Smooth muscle cell (in vitro differentiated cells): ENCODE data around the gene HAND1. TPM values are rescaled to one million over a fixed set of nuclear protein-coding genes. Genes with fewer than 3 reads are reported as not detected.

Experiments
- DNase-seq: peaks from one replicate; lab custom pipeline; 2025; ENCODE audit not compliant: unreplicated experiment; lab: John Stamatoyannopoulos, UW
- H2AFZ ChIP-seq: fragments of 200-600 bp; sonication (generic); 2 replicates; pipeline ENCODE4 v1.6.0; 2016; ENCODE audit warnings: antibody characterized with exemption, low read depth, mild to moderate bottlenecking
- H3F3A ChIP-seq: fragments of 200-600 bp; sonication (generic); 2 replicates; pipeline ENCODE4 v1.6.0; 2017; ENCODE audit warnings: antibody characterized with exemption, low read depth
- H3K27ac ChIP-seq: fragments of 200-600 bp; sonication (generic); 2 replicates; pipeline ENCODE4 v1.5.1; 2016; ENCODE audit warnings: low read depth, mild to moderate bottlenecking
- H3K27me3 ChIP-seq: fragments of 200-600 bp; sonication (generic); 2 replicates; pipeline ENCODE4 v1.6.1; 2016; ENCODE audit warnings: low read depth, mild to moderate bottlenecking
- H3K36me3 ChIP-seq: fragments of 200-600 bp; sonication (generic); 2 replicates; pipeline ENCODE4 v1.5.1; 2016; ENCODE audit warnings: low read depth
- H3K4me1 ChIP-seq: fragments of 200-600 bp; sonication (generic); 2 replicates; pipeline ENCODE4 v1.5.1; 2016; ENCODE audit warnings: low read depth
- H3K4me2 ChIP-seq: fragments of 200-600 bp; sonication (generic); 2 replicates; pipeline ENCODE4 v1.6.0; 2016; ENCODE audit warnings: mild to moderate bottlenecking
- H3K4me3 ChIP-seq: fragments of 200-600 bp; sonication (generic); 2 replicates; pipeline ENCODE4 v1.5.1; 2016; ENCODE audit warnings: mild to moderate bottlenecking
- H3K79me2 ChIP-seq: fragments of 200-600 bp; sonication (generic); 2 replicates; pipeline ENCODE4 v1.6.0; 2016; ENCODE audit warnings: low read depth, mild to moderate bottlenecking
- H3K9ac ChIP-seq: fragments of 200-600 bp; sonication (generic); 2 replicates; pipeline ENCODE4 v1.6.0; 2016; ENCODE audit warnings: low read depth
- H3K9me3 ChIP-seq: fragments of 200-600 bp; sonication (generic); replicated peaks from 2 replicates; pipeline ENCODE4 v1.5.1; 2016; ENCODE audit warnings: low read depth
- H4K20me1 ChIP-seq: fragments of 200-600 bp; sonication (generic); 2 replicates; pipeline ENCODE4 v1.6.0; 2016; ENCODE audit warnings: low read depth
- CTCF ChIP-seq: fragments of 200-600 bp; sonication (generic); IDR thresholded peaks from 2 replicates; pipeline ENCODE4 v1.5.1; 2017; ENCODE audit warnings: borderline replicate concordance, mild to moderate bottlenecking, antibody characterized with exemption; ENCODE audit not compliant: insufficient read depth, poor library complexity, severe bottlenecking
- WGBS: methylation state at CpG from one replicate; pipeline ENCODE4 v1.1.7; 2016; ENCODE audit warnings: low lambda C conversion rate; 5-methylcytosine and 5-hydroxymethylcytosine counted together
- polyA plus RNA-seq: library from polyadenylated mRNA; unstranded; fragments of >200 nt; fragmentation: Nextera tagmentation; extraction: Ambion mirVana; gene quantifications from 2 replicates; pipeline ENCODE4 v1.2.1, GENCODE V29; 2016
- total RNA-seq: library from RNA; depleted of rRNA; stranded (reverse); fragments of >200 nt; gene quantifications from 2 replicates; pipeline ENCODE4 v1.2.3, GENCODE V29; 2014

HAND1 gene
- total and polyA plus RNA-seq, 2 experiments from 2014 or later = 18.2 to 36.3 TPM

GRCh38 chr5:154485096-154485491 lies 7.1 kb upstream of the HAND1 start:
- H3K9me3 ChIP-seq = no peaks in the 10 kb centered on the region
- no peaks in the 10 kb centered on the region for H3K79me2 ChIP-seq
- H3K27ac ChIP-seq = no peak overlapping the region
- peak overlapping the region; percentile 64 for H2AFZ ChIP-seq
- no peaks in the 10 kb centered on the region for H4K20me1 ChIP-seq
- H3K4me2 ChIP-seq = peak overlapping the region; percentile 83
- H3K27me3 ChIP-seq = peaks cover 47% of the 10 kb centered on the region
- H3K4me1 ChIP-seq = peaks cover 15% of the 10 kb centered on the region
- H3F3A ChIP-seq = peaks cover 7% of the 10 kb centered on the region
- H3K4me3 ChIP-seq = peak overlapping the region; percentile 33
- WGBS = 28% methylated on average over 2 of the region's 2 CpGs
- no peaks in the 10 kb centered on the region for H3K36me3 ChIP-seq
- H3K9ac ChIP-seq = no peak overlapping the region
- no peak for DNase-seq
- TF ChIP-seq CTCF = no peak

- Histone ChIP-seq H3K4me1 (peaks cover 16% of the 10 kb centered on the region), H2AFZ (peak overlapping the region; percentile 64)
Observed at GRCh38 chr5:154484393-154485095, 6.5 kb upstream of the HAND1 start.

GRCh38 chr5:154483654-154484392 lies 5.8 kb upstream of the HAND1 start:
- H3K4me3 ChIP-seq = peak overlapping the region; percentile 33
- H3K79me2 ChIP-seq = no peaks in the 10 kb centered on the region
- 4% methylated on average over 34 of the region's 34 CpGs for WGBS
- no peaks in the 10 kb centered on the region for H3K9me3 ChIP-seq
- TF ChIP-seq CTCF = no peak
- no peaks in the 10 kb centered on the region for H4K20me1 ChIP-seq
- peak overlapping the region; percentile 26 for H2AFZ ChIP-seq
- peak overlapping the region; percentile 83 for H3K4me2 ChIP-seq
- no peak overlapping the region for H3K27ac ChIP-seq
- DNase-seq = no peak
- peaks cover 12% of the 10 kb centered on the region for H3F3A ChIP-seq
- peak overlapping the region; percentile 36 for H3K9ac ChIP-seq
- H3K4me1 ChIP-seq = peaks cover 24% of the 10 kb centered on the region
- peaks cover 60% of the 10 kb centered on the region for H3K27me3 ChIP-seq
- no peaks in the 10 kb centered on the region for H3K36me3 ChIP-seq

More at GRCh38 chr5:154484393-154485095, 6.5 kb upstream of the HAND1 start:
- no peak overlapping the region for H3K27ac ChIP-seq
- H3K9me3 ChIP-seq = no peaks in the 10 kb centered on the region
- H3K79me2 ChIP-seq = no peaks in the 10 kb centered on the region
- no peak for DNase-seq
- no peaks in the 10 kb centered on the region for H4K20me1 ChIP-seq
- H3K9ac ChIP-seq = peak overlapping the region; percentile 36
- peaks cover 9% of the 10 kb centered on the region for H3F3A ChIP-seq
- H3K4me3 ChIP-seq = peak overlapping the region; percentile 33
- WGBS = 18% methylated on average over 15 of the region's 15 CpGs
- H3K27me3 ChIP-seq = peaks cover 53% of the 10 kb centered on the region
- TF ChIP-seq CTCF = no peak
- peak overlapping the region; percentile 83 for H3K4me2 ChIP-seq
- H3K36me3 ChIP-seq = no peaks in the 10 kb centered on the region
